CD4-positive, alpha-beta T cell treated with Interleukin-15 for 4 hours (primary cell): Measurements from ENCODE around the gene CDH18.

ENCODE experiments used
- DNase-seq: peaks from one replicate; pipeline ENCODE4 v3.0.0-alpha.2; 2020; ENCODE audit warnings: low spot score

The CDH18 gene

DNA sequence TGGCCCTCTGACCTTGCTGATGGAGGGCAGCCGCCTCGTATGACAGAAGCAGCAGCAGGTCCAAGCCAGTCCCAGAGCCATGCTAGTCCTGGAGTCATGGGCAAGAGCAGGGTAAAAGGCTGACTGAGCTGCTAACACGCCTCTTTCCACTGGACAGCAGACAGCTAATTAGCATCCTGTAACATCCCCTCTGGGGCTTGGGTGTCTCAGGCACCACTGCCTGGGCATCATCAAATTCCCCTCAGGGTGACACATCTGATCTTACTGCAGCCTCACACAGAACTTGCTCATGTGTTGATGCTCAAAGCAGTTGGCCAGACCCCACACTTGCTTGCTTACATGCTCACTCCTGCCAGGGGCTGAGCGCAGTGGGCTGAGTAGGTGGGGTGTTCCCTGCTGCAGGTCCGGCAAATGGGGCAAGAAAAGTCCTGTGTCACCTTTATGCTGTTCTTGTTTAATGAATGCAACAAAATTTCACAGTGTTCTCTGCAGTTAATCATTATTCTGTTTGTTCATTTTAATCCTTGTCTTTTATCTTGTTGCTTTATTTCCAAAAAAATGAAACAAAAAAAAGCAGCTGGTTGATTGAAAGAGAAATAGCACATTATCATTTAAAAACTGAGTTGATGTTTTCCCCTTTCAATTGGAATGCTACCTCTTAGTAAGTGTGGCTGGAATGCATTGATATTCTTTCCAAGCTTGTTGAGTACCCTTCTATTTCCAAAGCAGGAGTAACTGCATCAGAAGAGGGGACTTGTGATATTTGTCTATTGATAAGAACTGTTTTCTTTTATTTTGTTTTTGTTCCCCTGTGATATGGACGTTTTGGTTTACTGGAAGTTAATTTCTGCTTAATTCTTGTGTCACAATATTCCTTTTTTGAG lies 254.1 kb downstream of the CDH18 start:
- DNase-seq: no peak

GRCh38 chr5:19728571-19728970 lies 259.4 kb downstream of the CDH18 start:
- no peak for DNase-seq

- no peak for DNase-seq
Measured at GRCh38 chr5:19719109-19719508, 268.9 kb downstream of the CDH18 start.

DNA sequence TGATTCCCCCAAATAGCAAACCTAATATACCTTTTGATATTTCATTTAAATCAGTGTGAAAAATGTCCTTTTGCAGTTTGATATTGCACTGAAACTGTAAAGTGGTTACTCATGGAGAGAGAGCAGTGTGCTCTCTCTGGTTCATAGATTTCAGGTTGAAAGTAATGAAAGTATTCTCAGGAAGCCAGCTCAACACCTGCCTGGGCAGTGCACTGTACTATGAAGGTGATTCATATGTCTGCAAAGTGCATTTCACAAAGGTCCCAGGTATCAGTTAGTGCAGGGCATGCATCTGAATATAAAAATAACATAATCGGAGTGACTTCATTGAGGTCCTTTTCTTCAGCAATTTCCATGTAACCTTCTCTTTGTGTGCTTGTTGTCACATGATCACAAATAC lies 274.3 kb downstream of the CDH18 start:
- DNase-seq: no peak

DNA sequence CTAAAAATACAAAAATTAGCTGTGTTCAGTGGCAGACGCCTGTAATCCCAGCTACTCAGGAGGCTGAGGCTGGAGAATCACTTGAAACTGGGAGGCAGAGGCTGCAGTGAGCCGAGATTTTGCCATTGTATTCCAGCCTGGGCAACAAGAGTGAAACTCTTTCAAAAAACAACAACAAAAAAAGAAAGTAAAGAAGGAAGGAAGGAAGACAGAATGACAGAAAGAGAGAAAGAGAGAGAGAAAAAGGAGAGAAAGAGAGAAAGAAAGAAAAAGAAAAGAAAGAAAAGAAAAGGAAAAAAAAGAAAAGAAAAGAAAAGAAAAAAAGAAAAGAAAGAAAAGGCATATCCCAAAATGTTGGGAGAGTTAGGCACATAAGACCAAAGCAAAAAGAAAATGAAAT lies 278.6 kb downstream of the CDH18 start:
- DNase-seq: no peak

- DNase-seq: no peak
Measured at GRCh38 chr5:19706776-19707175, 281.2 kb downstream of the CDH18 start.

DNA sequence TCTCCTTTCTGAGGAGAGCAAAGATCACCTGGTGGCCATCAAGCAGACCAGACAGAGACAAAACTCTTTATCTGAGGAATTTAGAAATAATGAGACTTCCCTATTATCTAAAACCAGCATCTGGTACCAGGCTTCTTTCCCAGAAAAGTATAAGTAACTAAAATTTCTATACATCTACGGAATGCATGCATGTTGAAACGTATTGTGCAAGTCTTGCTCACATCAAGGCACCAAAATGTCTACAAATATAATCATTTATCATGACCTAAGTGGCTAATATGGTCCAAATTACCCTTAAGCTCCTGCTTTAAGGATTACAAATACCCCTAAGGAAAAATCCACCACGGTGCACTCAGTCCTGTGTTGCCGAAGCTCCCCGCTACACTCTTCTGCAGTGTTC lies 286.3 kb downstream of the CDH18 start:
- DNase-seq: no peak

GRCh38 chr5:19694949-19695611 lies 292.9 kb downstream of the CDH18 start:
- no peak for DNase-seq

DNA sequence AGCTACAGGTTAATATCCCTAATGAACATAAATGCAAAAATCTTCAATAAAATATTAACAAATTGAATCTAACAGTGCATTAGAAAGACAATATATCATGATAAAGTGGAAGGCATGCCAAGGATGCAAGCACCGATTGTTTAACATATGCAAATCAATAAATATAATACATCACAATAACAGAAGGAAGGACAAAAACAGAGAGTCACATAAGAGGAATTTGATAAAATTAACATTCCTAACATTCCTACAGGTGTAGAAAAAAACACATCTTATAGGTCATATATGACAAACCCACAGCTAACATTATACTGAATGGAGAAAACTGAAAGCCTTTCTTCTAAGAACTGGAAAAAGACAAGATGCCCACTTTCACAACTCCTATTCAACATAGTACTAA lies 297.0 kb downstream of the CDH18 start:
- no peak for DNase-seq

- DNase-seq: no peak
Measured at GRCh38 chr5:19685473-19685872, 302.5 kb downstream of the CDH18 start.

- DNase-seq: no peak
Measured at GRCh38 chr5:19676895-19677294, 311.1 kb downstream of the CDH18 start.

GRCh38 chr5:19660679-19661078 lies 327.3 kb downstream of the CDH18 start:
- DNase-seq: no peak

DNA sequence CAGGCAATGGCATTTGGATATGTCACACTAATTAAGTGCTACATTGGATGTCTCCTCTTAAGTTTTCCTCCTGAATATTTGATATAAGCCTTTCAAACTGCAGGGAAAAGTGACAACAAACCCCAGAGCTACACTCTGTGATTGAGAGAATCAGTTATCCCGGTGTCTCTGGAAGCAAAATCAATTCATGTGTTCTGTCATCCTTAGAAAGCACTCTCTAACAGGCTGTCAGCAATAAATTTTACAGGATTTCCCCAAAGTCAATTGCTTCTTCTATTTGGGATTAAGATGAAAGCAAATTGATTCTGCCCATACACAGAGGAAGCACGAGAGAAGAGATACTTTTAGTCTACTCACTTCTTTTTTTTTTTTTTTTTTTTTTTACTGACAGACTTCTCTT lies 332.4 kb downstream of the CDH18 start:
- DNase-seq: no peak

DNA sequence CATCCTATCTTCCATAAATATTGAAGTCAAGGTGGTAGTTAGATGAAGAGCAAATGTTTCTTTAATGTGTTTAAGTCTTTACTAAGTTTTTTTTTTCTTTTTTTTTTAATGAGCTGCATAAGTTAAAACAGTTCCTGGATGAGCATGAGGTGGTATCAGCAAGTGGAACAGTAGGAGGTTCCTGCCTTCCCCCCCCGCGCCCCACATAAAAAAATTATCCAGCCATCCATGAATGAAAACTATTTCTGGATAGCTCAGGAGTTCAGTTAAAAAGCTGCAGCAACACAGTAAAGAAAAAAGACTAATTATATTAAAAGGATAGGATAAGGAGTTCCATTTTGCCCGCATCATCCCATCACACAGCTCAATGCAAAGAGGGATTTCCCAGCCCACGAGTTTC lies 349.5 kb downstream of the CDH18 start:
- DNase-seq: no peak

DNA sequence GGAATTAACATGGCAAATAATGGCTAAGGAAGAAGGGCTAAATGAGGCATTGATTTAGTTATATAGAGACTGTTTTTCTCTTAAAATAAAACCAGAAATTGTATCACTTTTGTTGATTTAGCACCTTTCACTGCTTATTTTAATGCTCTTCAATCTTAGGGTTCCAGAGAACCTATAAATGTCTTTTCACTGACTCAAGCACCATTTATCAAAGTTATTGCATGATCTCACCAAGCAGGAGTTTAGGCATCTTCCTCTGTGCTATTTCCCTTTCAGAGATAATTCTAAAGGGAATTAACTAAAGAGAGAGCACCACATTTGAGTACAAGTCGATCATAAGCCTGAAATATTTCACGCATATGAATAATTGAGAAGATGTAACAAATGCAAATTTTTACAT lies 357.1 kb downstream of the CDH18 start:
- no peak for DNase-seq

- DNase-seq: no peak
Measured at GRCh38 chr5:19626211-19626610, 361.8 kb downstream of the CDH18 start.

- no peak for DNase-seq
Measured at GRCh38 chr5:19625562-19625961, 362.4 kb downstream of the CDH18 start.

- DNase-seq: no peak
Measured at GRCh38 chr5:19619571-19619970, 368.4 kb downstream of the CDH18 start.

DNA sequence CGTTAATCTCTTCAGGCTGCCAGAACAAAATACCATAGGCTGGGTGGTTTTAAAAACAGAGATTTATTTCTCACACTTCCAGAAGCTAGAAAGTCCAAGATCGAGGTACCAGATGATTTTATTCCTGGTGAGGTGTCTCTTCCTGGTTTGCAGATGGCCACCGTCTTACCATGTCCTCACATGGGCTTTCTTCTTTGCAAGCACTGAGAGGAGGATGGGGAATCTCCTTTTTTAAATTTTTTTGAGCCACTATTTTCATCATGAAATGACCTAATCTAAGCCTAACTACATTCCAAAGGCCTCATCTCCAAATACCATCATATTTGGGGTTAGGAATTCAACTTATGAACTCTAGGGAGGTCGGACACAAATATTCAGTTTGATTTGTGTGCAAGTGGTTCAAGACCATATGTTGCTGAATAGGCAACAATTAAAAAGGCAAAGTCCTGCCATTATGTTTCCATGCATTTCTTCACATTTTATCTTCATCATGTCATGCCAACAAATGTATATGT lies 371.2 kb downstream of the CDH18 start:
- no peak for DNase-seq

DNA sequence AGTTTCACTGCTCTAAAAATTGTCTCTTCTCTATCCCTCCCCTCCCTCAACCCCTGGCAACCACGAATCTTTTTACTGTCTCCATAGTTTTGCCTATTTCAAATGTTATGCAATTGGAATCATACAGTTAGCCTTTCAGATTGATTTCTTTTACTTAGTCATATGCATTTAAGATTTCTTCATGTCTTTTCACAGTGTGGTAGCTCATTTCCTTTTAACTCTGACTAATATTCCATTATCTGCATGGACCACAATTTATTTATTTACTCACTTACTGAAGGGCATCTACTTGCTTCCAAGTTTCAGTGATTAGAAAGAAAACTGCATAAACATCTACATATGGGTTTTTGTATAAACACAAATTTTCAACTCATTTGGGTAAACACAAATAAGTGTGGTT lies 372.3 kb downstream of the CDH18 start:
- no peak for DNase-seq

GRCh38 chr5:19615071-19615470 lies 372.9 kb downstream of the CDH18 start:
- no peak for DNase-seq

DNA sequence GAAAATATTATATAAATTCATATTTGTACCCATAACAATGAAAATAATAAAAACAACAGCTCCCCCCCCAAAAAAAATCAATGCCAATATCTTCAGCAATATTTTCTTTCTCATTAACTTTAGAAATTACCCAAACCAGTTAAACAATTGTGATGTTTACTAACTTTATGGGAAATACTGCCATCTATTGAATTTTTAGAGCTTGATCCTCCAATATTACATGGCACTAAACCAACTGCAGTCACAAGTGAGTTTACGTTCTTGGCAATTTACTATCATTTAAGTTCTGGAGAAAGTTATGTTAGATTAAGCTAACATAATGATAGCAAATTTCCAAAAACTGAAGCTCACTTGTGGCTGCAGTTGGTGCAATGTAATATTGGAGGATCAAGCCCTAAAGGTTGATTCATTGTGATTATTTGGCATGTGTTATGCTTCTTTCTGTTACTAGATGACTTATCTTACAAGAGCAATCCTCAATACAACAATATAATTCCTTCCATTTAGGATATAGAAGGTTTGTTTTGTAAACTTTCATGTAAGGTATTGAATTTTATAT lies 379.5 kb downstream of the CDH18 start:
- DNase-seq: no peak

DNA sequence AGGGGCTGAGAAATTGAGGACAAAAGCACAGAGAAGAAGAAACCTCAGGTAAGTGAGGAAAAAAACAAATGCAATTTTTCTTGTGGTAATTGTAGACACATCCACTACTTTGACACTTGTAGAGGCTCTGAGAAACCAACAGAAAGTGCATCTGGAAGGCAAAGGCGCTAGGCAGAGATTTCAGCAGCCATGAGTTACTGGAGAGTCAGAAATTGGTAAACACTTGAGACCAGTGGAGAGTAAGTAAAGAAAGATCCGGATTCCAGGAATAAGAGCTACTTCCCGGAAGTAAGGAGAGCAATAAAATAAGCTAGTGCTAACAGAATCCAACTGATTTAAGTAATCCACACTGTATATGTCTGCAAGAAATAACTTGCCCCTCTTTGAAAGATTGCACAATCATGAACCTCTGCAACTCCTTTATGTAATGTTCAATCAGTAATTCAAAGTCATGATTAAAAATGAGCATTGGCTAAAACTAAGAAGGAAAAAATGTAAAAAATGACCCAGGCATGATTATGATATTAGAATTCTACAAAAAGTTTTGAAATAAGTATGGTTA lies 382.1 kb downstream of the CDH18 start:
- no peak for DNase-seq
